A549 (cell line): Measurements from ENCODE around the gene SDC3. TPM values are rescaled to one million over a fixed set of nuclear protein-coding genes. Genes with fewer than 3 reads are reported as not detected.

Experiments used
- ATAC-seq, 2 experiments: fragments of 200-7000 bp in 1 of 2; fragments of >200 bp in 1 of 2; cut with Nextera tagmentation in 1 of 2; cut with Tn5 transposase in 1 of 2; 3 replicates each; pipeline versions ENCODE4 v1.8.0 to v1.9.1; 2018 to 2020; ENCODE audit warnings: mild to moderate bottlenecking in 1 of 2, moderate library complexity in 1 of 2
- CTCF ChIA-PET: fragments of 300-600 bp; sonication (Branson Sonifier 250); formaldehyde crosslinking; extraction: SDS; loops from one replicate; lab custom pipeline; 2021; ENCODE audit warnings: antibody characterized with exemption, inconsistent platforms; lab: Yijun Ruan, JAX
- POLR2A ChIA-PET: fragments of 350-600 bp; formaldehyde crosslinking; extraction: SDS; loops from one replicate; lab custom pipeline; 2021; ENCODE audit warnings: antibody characterized with exemption, inconsistent platforms; lab: Yijun Ruan, JAX
- DNase-seq, 2 experiments: peaks; one replicate each; pipeline versions ENCODE4 v3.0.0 to v3.0.0-alpha.2; 2011 to 2016; ENCODE audit warnings: low read depth in 1 of 2, low spot score in 1 of 2
- FAIRE-seq: peaks from 2 replicates; lab custom pipeline; 2011; peaks lifted over from hg19 to GRCh38; lab: Jason Lieb, UNC
- H3K27ac ChIP-seq, 2 experiments: fragments of >200 bp; sonication (Bioruptor Twin); formaldehyde crosslinking; 3 replicates each; pipeline ENCODE4 v1.5.1; 2016 to 2017
- H3K4me1 ChIP-seq: fragments of >200 bp; sonication (Bioruptor Twin); formaldehyde crosslinking; 3 replicates; pipeline ENCODE4 v1.6.1; 2016
- H3K4me2 ChIP-seq: fragments of >200 bp; sonication (Bioruptor Twin); formaldehyde crosslinking; 3 replicates; pipeline ENCODE4 v1.6.1; 2016
- H3K4me3 ChIP-seq: fragments of >200 bp; sonication (Bioruptor Twin); formaldehyde crosslinking; 3 replicates; pipeline ENCODE4 v1.5.1; 2016
- H3K9me3 ChIP-seq: fragments of >200 bp; sonication (Bioruptor Twin); formaldehyde crosslinking; 3 replicates; pipeline ENCODE4 v1.6.1; 2016
- BHLHE40 ChIP-seq: IDR thresholded peaks from 2 replicates; pipeline ENCODE4 v1.6.1; 2012; ENCODE audit warnings: low read depth, low read length, inconsistent platforms
- CBX2 ChIP-seq: fragments of 200-600 bp; sonication (generic); IDR thresholded peaks from 2 replicates; pipeline ENCODE4 v1.6.1; 2016; ENCODE audit warnings: low read depth, mild to moderate bottlenecking, borderline replicate concordance
- CBX8 ChIP-seq: fragments of 200-600 bp; sonication (generic); IDR thresholded peaks from 2 replicates; pipeline ENCODE4 v1.6.1; 2016
- CHD4 ChIP-seq: fragments of 200-600 bp; sonication (generic); IDR thresholded peaks from 2 replicates; pipeline ENCODE4 v1.6.1; 2016; ENCODE audit warnings: antibody characterized with exemption, mild to moderate bottlenecking, borderline replicate concordance
- FOSB ChIP-seq: fragments of 250-450 bp; sonication (Bioruptor Pico); IDR thresholded peaks from 2 replicates; pipeline ENCODE4 v1.5.0; 2020; ENCODE audit warnings: mild to moderate bottlenecking, moderate library complexity
- FOSL2 ChIP-seq, 2 experiments: fragments of 450-650 bp in 1 of 2; fragments of >200 bp in 1 of 2; sonication (Bioruptor Twin) in 1 of 2; formaldehyde crosslinking; IDR thresholded peaks; 2 replicates each; pipeline versions ENCODE4 v1.5.0 to v1.6.1; 2016 to 2020; ENCODE audit warnings: mild to moderate bottlenecking in 1 of 2, moderate library complexity in 1 of 2
- FOXS1 ChIP-seq: fragments of 250-450 bp; sonication (Bioruptor Pico); IDR thresholded peaks from 2 replicates; pipeline ENCODE4 v1.5.0; 2020; ENCODE audit warnings: mild to moderate bottlenecking, moderate library complexity
- KDM5A ChIP-seq: fragments of 200-600 bp; sonication (generic); IDR thresholded peaks from 2 replicates; pipeline ENCODE4 v1.6.1; 2016; ENCODE audit warnings: antibody characterized with exemption, mild to moderate bottlenecking
- NFE2L2 ChIP-seq: fragments of 150-350 bp; conservative IDR thresholded peaks from 2 replicates; pipeline ENCODE4 v1.6.1; 2014; ENCODE audit warnings: low read length
- RARB ChIP-seq: fragments of 250-450 bp; sonication (Bioruptor Pico); IDR thresholded peaks from 2 replicates; pipeline ENCODE4 v1.8.0; 2021; ENCODE audit warnings: mild to moderate bottlenecking, moderate library complexity
- RCOR1 ChIP-seq: fragments of 150-350 bp; IDR thresholded peaks from 2 replicates; pipeline ENCODE4 v1.6.1; 2014; ENCODE audit warnings: antibody characterized with exemption, low read length, low read depth
- RFX5 ChIP-seq: fragments of 450-650 bp; IDR thresholded peaks from 2 replicates; pipeline ENCODE4 v1.7.1; 2014; ENCODE audit warnings: antibody characterized with exemption, mild to moderate bottlenecking, moderate library complexity
- RNF2 ChIP-seq: fragments of 200-600 bp; sonication (generic); IDR thresholded peaks from 2 replicates; pipeline ENCODE4 v1.6.1; 2016; ENCODE audit warnings: low read depth, mild to moderate bottlenecking, antibody characterized with exemption, moderate library complexity, borderline replicate concordance
- SREBF2 ChIP-seq: fragments of 450-650 bp; IDR thresholded peaks from 2 replicates; pipeline ENCODE4 v1.6.1; 2014; ENCODE audit warnings: mild to moderate bottlenecking, moderate library complexity
- ZFP36 ChIP-seq: fragments of 450-650 bp; IDR thresholded peaks from 2 replicates; pipeline ENCODE4 v1.6.1; 2014; ENCODE audit warnings: borderline replicate concordance; ENCODE audit not compliant: partially characterized antibody
- ZNF302 ChIP-seq: fragments of 250-450 bp; sonication (Bioruptor Pico); IDR thresholded peaks from 2 replicates; pipeline ENCODE4 v1.9.0; 2021; ENCODE audit warnings: inconsistent platforms, mild to moderate bottlenecking, moderate library complexity
- ZSCAN20 ChIP-seq: fragments of 250-450 bp; sonication (Bioruptor Pico); IDR thresholded peaks from 2 replicates; pipeline ENCODE4 v1.8.0; 2022; ENCODE audit warnings: mild to moderate bottlenecking, moderate library complexity
- WGBS: methylation state at CpG from one replicate; pipeline ENCODE4 v1.1.6; 2017; ENCODE audit errors: missing lambda C conversion rate; 5-methylcytosine and 5-hydroxymethylcytosine counted together
- polyA plus RNA-seq, 4 experiments: library from polyadenylated mRNA; depleted of rRNA in 3 of 4; stranded (reverse); fragments of >200 nt; fragmentation: RNase III in 1 of 4; extraction: RNeasy Plus Mini Kit Qiagen cat#74134 plus additional on column Dnase treatment in 1 of 4; gene quantifications; 2 replicates in 3 of 4; 3 replicates in 1 of 4; pipeline ENCODE4 v1.2.3, GENCODE V29; 2011 to 2017
- TF ChIP-seq, protein P1 (sequence below): IDR thresholded peaks from 2 replicates; pipeline ENCODE4 v1.6.1; 2012; ENCODE audit warnings: low read depth, borderline replicate concordance
- TF ChIP-seq, protein P2 (sequence below): fragments of >200 bp; sonication (Bioruptor Twin); formaldehyde crosslinking; IDR thresholded peaks from 2 replicates; pipeline ENCODE4 v1.6.1; 2016
- TF ChIP-seq, protein P3 (sequence below): IDR thresholded peaks from 2 replicates; pipeline ENCODE4 v1.6.1; 2012
- TF ChIP-seq, protein P4 (sequence below): fragments of >200 bp; sonication (Bioruptor Twin); formaldehyde crosslinking; IDR thresholded peaks from 3 replicates; pipeline ENCODE4 v1.5.1; 2016

The SDC3 gene
- polyA plus RNA-seq, 2 of the 4 experiments (the other 2 are of a cell fraction), result 2.0 to 8.9 TPM

DNA sequence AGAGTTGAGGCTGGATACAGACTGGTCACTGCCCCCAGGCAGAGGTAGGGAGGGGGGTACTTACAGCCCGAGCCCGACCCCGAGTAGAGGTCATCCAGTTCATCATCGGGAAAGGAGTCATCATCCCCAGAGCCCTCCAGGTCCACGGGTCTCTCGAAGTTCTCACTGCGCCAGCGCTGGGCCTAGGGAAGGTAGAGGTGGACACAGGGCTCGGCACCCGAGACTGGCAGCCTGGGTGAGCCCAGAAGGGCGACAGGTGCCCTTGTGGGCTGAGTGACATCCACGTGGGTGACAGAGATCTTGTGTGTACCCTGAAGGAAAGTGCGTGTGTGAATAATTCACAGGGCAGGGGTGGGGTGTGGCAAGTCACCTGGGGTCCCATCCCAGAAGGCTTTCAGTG, 30.0 kb downstream of the SDC3 start:
- H3K4me3 ChIP-seq, result no peak overlapping the region
- ChIA-PET CTCF (interaction anchor here (2.5 kb wide), 1 partner anchor 32 kb away, joined by 11 read pairs; no protein-coding TSS in a partner anchor), POLR2A (no interaction called here)
- FAIRE-seq (no peak), DNase-seq (no peak), ATAC-seq (no peak)
- 82% methylated on average over 9 of the region's 13 CpGs for WGBS
- H3K9me3 ChIP-seq, result no peaks in the 10 kb centered on the region
- H3K4me2 ChIP-seq, result no peak overlapping the region
- TF ChIP-seq, protein P1, sequence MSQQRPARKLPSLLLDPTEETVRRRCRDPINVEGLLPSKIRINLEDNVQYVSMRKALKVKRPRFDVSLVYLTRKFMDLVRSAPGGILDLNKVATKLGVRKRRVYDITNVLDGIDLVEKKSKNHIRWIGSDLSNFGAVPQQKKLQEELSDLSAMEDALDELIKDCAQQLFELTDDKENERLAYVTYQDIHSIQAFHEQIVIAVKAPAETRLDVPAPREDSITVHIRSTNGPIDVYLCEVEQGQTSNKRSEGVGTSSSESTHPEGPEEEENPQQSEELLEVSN, result no peak
- TF ChIP-seq KDM5A, result no peak
- TF ChIP-seq, protein P2, sequence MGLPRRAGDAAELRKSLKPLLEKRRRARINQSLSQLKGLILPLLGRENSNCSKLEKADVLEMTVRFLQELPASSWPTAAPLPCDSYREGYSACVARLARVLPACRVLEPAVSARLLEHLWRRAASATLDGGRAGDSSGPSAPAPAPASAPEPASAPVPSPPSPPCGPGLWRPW, result no peak
- TF ChIP-seq RFX5, result no peak
- TF ChIP-seq SREBF2, result no peak
- TF ChIP-seq CBX2, result no peak
- TF ChIP-seq RCOR1, result no peak
- TF ChIP-seq, protein P3, sequence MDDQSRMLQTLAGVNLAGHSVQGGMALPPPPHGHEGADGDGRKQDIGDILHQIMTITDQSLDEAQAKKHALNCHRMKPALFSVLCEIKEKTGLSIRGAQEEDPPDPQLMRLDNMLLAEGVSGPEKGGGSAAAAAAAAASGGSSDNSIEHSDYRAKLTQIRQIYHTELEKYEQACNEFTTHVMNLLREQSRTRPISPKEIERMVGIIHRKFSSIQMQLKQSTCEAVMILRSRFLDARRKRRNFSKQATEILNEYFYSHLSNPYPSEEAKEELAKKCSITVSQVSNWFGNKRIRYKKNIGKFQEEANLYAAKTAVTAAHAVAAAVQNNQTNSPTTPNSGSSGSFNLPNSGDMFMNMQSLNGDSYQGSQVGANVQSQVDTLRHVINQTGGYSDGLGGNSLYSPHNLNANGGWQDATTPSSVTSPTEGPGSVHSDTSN, result no peak
- TF ChIP-seq RARB, result no peak
- no peak for TF ChIP-seq BHLHE40
- TF ChIP-seq ZSCAN20 (CRISPR knock-in tag), result no peak
- no peak for TF ChIP-seq ZNF302 (CRISPR knock-in tag)
- TF ChIP-seq, all 56 proteins: peak for 0
- no peak overlapping the region for H3K27ac ChIP-seq
- no peaks in the 10 kb centered on the region for H3K4me1 ChIP-seq

DNA sequence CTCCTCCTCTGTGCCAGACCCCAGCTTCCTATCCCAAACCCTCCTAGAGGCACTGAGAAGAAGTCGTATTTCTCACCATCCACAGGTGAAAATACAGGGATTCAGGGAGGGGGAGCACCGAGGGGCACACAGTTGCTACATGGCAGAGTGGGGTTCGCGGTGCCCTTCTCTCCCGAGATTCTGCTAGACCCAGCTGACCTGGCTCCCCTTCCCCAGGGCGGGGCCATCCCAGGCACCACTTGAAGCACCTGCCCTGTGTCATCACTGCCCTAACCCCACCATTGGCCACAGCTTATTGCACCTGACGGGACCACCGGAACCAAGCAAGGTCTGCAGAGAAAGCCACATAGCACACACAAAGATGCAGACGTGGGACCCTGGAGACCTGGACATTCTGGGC, 30.5 kb downstream of the SDC3 start:
- FAIRE-seq, result no peak
- no peak for DNase-seq
- H3K27ac ChIP-seq, result no peak overlapping the region
- H3K4me1 ChIP-seq, result no peaks in the 10 kb centered on the region
- no peaks in the 10 kb centered on the region for H3K9me3 ChIP-seq
- no peak for ATAC-seq
- no peak overlapping the region for H3K4me2 ChIP-seq
- TF ChIP-seq, protein P4, sequence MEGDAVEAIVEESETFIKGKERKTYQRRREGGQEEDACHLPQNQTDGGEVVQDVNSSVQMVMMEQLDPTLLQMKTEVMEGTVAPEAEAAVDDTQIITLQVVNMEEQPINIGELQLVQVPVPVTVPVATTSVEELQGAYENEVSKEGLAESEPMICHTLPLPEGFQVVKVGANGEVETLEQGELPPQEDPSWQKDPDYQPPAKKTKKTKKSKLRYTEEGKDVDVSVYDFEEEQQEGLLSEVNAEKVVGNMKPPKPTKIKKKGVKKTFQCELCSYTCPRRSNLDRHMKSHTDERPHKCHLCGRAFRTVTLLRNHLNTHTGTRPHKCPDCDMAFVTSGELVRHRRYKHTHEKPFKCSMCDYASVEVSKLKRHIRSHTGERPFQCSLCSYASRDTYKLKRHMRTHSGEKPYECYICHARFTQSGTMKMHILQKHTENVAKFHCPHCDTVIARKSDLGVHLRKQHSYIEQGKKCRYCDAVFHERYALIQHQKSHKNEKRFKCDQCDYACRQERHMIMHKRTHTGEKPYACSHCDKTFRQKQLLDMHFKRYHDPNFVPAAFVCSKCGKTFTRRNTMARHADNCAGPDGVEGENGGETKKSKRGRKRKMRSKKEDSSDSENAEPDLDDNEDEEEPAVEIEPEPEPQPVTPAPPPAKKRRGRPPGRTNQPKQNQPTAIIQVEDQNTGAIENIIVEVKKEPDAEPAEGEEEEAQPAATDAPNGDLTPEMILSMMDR, result no peak
- TF ChIP-seq FOSB (CRISPR knock-in tag) (no peak), RNF2 (no peak), CHD4 (no peak), ZFP36 (no peak), FOXS1 (CRISPR knock-in tag) (no peak), FOSL2 (IDR thresholded peaks at IDR 0.05) (no peak), FOSL2 (CRISPR knock-in tag; IDR thresholded peaks at IDR 0.05) (no peak), CBX8 (no peak), NFE2L2 (no peak)
- TF ChIP-seq, protein P1, result no peak
- 70% methylated on average over 8 of the region's 9 CpGs for WGBS
- H3K4me3 ChIP-seq, result no peak overlapping the region
- CTCF ChIA-PET, result interaction anchor here (1.1 to 2.5 kb wide), 4 partner anchors 11 to 76 kb away, joined by 3 to 11 read pairs (median 5); no protein-coding TSS in a partner anchor
- POLR2A ChIA-PET, result no interaction called here
